ENCODE measurements around the gene BMP10.

BMP10 gene

DNA sequence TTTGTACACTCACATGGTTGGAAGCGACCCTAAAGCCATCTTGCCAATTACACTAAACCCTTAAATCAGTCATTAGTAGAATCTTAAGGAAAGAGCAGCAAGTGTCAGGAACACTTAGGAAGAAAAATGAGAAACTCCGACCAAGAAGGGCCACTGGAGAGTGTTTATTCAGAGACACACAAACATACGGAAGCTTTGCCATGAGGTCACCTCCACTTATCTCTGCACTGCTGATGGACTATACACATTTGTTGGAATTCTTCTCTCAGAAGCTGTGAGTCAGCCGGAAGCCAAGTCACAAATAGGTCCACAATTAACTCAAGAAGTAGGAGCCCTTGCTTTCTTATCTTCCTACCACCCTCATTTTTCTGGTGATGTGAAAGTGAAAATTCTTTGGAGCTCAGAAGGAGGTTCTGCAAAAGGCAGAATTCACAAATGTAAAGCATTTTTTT is 21.6 kb downstream of the BMP10 start:
- no peak for DNase-seq

DNA sequence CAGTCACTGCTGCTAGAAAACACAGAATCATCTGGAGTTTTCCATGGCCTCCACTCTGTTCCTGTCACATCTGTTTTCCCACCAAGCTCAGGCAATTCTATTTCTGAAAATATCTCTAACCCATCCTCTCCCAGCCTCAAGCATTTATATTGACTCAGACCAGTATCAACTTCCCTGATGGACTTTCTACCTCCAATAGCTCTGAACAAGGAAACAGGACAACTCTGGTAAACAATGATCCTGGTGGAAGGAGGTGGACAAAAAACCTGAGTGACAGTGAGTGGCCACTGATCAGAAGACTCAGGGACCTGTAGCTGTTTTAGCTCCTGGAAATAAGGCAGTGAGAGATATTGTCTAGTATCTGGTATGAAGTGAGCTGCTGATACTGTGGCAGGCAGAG is 23.4 kb downstream of the BMP10 start:
- no peak for DNase-seq

DNA sequence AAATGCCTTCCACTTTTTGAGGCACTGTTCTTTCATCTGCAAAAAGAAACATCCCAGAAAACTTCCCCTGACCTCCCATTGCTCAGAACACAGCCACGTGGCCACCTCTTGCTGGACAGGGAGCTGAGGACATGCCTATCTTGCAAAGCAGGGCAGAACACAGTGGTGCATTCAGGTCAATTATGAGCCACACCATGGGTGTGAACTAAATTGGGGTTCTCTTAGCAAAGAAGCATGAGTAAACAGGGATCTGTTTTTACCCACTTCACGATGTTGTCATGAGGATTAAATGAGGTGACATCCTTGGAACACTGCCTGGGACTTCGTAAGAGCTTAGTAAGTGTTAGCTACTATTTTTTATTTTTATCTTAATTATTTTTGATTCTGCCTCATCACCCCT is 25.1 kb downstream of the BMP10 start:
- no peak for DNase-seq

DNA sequence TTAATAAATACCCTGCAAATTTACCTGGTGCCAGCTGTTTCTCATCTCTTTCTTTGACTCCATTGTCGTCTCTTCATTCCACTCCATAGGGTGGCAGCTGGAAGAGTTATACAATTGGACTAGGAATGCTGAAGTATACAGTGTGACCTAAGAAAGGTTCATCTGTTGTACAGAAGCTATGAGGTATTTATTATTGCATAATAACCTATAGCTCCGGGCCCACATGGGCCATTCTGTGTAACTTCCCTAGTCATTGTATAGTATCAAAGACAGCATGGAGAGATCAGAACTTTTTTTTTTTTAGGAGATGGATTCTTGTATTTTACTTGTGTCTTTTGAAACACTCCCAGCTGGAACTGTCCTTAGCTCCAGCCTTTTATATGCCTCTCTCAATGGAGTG is 26.2 kb downstream of the BMP10 start:
- DNase-seq = no peak

DNA sequence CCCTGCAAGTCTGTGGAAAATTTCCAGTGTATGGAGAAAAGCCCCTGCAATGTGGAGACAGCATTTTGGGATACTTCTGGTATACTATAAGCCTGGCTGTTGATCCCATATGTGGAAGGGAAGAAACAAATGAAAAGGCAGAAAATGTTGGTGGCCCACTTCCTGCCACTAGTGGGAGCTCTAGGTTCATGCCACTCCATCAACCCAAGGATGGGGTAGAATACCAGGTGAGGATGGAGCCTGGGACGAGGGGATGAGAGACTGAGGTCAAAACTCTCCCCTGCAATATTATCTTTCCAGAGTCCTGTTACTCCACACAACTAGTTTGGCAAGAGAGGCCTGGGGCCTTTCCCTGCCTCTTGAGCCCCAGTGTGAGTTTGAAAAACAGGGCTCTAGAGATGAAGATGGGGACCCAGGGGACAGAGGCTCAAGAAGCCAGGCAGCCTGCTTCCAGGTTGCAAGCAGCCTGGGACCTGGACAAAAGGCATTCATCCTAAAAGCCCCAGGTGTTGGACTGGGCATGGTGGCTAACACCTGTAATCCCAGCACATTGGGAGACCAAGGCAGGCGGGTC is 31.9 kb downstream of the BMP10 start:
- no peak for DNase-seq

DNA sequence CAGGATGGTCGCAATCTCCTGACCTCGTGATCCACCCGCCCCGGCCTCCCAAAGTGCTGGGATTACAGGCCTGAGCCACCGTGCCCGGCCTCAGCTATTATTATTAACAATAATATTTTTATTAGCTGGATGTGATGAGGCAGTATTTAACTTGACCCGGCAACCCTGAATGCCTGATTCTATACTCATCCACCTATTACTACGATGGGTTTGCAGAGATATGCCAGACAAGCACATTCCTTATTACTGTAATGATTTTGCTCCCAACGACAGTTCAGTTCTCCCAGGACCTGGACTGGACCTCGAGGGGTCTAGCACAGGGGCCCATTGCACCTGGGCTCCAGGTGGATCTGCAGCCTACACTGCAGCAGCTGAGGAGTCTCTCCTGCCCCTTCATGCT is 32.6 kb downstream of the BMP10 start:
- no peak for DNase-seq

DNA sequence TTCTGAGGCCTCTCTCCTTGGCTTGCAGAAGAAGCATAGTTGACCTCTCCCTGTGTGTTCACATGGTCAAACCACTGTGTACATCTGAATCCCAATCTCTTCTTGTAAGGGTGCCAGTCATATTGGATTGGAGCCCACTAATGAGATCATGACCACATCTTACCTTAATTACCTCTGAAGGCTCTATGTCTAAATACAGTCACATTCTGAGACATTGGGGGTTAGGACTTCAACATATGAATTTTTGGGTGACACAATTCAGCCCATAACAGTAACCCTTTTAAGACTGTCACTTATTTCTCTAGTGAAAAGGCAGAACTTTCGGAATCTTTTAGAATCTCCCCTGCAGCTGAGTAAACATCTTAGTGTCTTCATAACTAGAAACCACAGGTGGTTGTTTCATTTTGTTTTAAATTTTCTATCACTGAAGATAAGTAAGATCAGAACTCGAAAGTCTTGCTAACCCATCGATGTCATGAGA is 33.3 kb downstream of the BMP10 start:
- no peak for DNase-seq

DNA sequence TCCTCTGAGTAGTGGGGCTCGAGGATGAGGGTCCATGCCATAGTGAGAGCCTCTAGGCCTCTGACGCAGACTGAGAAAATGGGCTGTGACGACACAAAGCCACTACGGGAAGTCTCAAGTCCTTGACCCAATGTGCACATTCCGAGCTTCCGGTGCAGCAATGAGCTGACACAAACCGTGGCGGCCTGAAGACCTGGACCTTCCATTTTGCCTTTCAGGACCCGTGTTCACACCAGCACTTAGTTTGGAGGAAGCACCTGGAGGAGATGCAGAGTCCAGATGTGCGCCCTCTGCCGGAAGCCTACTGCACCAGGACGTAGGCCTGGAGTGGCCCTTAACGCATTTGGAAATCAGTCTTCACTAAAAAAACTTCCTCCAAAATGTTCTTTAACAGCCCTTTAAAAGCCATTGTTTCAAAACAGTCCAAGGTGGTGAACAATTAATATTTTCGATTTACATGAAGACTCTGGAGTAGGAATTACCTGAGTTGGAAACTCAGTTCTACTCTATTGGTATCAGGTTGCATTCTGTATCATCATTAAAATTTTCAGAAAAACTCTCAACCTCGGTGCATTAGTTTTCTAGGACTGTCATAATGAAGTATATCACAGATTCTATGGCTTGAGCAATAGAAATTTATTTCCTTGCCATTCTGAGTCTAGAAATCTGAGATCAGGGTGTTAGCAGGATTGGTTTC is 33.9 kb downstream of the BMP10 start:
- peak in 2 of 14 donors; percentile 16 for DNase-seq

DNA sequence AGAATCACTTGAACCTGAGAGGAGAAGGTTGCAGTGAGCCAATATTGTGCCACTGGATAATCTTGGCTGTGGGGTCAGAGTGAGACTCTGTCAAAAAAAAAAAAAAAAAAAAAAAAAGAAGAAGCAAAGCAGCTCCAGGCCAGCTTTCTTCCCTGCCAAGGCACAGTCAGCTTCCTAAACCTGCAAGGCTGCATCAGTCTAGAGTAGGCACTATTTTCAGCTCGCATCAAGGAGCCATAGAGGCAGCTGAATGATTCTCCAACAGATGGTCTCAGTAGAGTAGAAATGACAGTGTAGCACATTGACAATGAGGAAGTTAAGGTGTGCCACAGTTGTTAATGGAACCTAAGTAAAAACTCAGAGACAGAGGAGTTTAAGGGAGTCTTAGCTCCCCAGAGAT is 35.6 kb downstream of the BMP10 start:
- no peak for DNase-seq

DNA sequence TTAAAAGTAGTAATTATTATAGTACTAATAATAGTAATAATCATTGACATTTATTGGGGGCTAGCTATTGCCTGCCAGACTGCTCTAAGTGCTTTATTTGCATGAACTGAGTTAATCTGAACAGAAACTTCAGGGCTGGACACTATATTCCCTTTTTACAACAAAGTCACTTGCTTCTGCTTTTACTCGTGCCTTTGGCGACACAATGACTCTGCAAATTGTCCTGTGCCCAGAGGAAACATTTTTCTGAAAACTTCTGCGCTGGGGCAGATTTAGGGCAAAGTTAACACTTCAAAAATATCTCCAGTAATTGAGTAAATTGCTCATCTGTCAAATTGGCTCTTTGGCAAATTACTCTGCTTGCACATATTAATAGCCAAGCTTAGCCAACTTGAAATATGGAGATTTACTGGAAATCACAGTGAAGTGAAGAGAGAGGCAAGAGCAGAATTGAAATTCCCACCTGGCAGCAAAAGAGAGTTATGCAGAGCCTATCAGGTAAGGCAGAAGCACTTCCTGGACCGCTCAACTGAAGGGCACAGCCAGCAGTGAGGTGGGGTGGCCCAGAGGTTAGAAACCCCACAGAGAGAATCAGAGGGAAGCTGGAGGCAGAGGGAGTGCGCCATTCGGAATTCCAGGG is 36.3 kb downstream of the BMP10 start:
- DNase-seq = no peak

DNA sequence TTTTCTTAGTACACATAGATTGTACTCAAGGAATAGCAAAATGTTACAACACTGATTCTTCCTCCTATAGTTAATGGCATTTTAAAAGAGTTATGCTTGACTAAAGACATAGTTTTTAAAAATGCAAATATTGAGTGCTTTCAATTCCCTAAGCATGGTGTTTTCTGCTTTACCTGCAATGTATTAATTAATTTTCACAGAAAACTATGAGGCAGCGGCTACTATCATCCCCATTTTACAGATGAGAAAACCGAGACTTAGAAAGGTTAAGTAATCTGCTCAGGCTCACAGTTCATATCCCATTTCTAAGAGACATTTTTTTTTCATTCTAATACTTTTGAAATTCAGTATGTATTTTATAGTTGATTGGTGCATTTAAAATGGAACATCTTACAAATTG is 38.0 kb downstream of the BMP10 start:
- DNase-seq = no peak

DNA sequence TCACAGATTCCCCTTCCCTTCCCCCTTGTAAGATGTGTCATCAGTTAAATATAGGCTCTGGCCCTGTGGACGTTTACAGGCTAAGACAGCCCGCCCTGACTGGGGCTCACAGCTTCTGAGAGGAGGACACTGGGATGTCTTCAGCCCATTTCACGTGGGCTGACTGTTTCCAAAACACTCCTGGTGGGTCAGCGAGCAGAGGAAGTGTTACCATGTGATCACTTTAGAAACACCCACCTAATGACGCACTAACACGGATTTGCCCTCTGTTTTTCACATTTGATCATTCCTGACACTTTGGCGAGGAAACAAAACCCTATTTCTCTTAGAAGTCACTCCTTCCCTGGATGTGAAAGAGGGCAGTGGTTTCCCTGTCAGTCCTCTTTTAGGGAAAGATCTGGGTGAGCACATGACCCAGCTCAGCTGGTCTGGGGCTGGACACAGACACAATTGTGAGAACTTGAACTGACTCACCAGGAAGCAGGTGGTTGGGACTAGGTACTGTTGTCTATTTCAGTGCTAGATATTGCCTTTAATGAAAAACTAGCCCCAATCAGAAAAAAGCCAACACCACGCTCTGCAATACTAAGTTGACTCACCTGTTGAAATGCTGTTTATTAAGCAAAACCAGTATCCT is 38.8 kb downstream of the BMP10 start:
- DNase-seq = peak in 11 of 14 donors; percentile 14 to 72 (median 51)

DNA sequence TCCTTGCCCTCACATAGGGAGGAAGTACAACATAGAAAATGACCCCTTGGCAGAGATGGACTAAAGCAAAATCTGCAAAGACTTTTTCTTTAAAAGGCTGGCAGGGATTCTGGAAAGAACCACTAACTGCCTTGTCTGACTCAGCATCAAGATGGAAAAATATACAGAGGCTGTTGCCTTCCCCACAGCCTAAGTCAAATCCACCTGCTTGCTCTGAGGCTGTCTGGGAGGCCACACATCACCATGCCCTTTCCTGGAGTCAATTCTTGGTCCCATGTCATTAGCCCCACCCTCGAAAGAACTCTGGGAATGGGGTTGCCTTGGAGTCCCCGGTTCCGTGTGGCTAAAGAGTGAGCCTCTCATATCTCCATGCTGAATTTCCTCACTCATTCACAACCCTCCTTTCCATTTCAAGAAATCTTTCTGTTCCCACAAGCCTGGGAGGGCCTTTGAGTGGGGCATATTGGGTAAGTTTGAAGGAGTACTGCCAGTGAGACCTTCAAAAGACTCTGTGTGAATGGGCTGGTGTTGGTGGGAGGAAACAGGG is 39.4 kb downstream of the BMP10 start:
- no peak for DNase-seq

DNA sequence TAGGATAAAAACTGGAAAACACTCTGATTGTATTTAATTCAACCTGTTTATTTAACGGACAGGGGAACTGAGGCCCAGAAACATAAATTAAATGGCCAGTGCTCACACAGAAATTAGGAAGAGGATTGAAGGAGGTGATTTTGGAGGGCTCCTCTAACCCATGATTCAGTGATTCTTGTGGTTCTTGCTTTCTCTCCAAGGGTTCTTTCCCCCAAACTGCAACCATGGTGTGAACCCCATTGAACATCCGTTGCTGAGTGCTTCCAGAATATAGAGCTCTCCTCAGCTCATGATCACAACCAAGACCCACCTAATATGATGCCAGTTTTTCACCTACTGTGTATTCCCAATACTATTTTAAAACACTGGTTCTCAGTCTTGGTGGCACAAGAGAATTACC is 41.4 kb downstream of the BMP10 start:
- no peak for DNase-seq

DNA sequence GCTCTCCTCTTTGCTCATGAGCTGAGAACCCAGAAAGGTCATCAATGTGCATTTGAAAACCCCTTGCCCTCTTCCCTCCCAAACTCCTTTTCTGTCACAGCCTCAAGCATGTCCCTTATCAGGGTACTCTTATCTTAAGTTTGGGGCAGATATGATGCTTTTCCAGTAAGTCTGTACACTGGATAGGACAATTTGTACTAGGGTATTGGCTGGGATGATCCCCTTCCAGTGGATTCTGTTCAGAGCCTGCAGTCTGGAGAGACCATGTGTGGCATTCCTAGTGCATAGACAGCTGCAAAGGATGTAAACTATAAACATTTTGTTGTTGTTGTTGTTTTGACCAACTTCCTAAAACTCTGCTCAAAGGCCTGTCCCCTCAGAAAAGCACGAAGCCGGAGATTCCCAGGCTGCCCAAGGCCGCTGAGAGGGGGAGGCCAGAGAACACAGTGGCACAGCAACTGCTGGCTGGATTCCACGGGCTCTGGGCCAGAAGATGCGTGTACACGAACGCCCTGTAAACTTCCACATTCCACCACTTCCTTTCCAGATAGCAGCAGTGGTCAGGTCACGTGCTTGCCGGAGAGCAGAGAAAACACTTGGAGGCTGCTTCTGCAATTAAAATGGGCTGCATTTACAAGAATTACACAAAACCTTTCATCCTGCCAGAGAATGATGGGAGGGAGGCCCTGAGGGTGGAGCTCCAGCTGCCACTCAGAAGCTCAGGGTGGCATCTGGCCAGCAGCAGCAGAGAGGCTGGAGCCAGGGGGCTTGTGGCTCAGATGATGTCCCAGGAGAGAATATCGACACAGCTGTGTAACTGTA is 42.1 kb downstream of the BMP10 start:
- DNase-seq = peak in 12 of 14 donors; percentile 33 to 89 (median 80)

DNA sequence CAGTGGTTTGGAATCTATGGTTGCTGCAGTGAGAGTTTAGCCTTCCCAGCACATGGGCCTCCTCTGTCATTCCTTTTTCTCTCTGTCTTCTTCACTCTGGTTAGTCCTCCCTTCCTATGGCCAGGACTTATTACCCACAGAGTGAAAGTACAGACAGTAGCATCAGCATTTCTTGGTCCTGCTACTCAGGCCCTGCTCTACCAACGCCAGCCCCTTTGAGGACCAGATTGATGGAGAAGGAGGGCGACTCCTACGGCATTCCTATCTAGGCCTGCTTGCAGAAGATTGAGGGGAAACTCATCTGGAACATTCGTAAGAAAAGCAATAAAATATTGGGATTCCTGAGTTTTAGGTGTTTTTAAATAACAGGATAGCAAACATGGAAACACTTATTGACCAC is 43.5 kb downstream of the BMP10 start:
- no peak for DNase-seq

DNA sequence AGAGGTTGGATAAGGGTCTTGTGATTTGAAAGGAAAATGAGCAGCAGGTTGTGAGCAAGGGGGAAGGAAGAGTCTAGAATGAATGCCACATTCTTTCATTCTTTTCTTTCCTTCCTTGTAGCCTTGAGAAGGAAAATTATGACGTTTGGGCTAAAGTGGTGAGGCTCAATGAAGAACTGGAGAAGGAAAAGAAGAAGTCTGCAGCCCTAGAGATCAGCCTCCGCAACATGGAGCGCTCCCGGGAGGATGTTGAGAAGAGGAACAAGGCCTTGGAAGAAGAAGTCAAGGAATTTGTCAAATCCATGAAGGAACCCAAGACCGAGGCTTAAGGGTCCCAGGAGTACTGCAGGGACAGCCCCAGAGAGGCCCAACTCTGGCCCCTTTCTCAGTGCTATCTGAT is 45.3 kb downstream of the BMP10 start:
- DNase-seq = no peak

DNA sequence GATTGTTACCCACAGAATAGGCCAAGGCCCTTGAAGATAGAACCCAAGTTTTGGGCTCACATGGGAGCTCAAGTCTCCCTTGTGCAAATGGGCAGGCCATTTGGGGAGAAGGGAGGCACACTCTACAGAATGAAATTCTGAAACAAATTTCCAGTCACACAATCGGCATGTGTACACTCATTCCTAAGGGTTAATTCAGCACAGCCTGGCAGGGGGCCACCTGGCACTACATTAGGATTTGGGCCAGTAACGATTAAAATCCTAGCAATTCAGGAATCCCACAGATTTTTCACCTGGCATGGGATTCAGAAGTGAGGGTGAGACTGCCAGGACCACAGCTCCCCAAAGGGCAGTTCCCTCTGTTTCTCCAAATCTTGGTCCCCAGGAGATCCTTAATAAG is 46.4 kb downstream of the BMP10 start:
- no peak for DNase-seq

DNA sequence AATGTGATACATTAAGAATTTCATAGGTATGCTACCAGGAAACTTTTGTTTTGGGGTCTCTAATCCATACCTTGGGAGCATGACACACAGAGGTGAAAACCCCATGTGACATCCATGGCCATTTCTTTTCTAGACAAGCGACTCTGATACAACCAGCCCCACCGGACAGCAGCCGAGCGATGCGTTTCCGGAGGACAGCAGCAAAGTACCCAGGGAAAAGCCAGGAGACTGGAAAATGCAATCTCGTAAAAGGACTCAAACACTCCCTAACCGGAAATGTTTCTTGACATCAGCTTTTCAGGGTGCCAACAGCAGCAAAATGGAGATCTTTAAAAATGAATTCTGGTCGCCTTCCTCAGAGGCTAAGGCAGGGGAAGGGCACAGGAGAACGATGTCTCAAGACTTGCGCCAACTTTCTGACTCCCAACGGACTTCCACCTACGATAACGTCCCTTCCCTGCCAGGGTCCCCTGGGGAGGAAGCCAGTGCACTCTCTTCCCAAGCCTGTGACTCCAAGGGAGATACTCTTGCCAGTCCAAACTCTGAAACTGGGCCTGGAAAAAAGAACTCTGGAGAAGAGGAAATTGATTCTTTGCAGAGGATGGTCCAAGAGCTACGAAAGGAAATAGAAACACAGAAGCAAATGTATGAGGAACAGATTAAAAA is 48.9 kb downstream of the BMP10 start:
- no peak for DNase-seq

DNA sequence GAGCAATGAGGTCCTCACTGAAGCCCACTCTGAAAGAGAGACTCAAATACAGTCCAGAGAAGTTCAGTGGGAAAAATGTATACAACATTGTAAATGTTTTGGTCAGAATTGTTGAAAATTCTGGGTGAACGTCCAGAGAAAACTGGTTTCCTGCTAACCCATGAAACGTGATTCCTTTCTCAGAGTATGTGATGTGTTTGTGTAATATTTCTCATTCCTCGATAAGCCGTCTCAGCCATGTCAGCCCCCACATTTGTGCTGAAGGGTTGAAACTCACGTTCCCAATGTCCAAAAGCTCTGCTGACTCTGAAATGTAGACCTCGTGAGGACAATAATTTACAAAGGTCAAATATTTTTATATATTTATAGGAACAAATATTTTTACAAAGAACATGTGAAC is 51.6 kb downstream of the BMP10 start:
- DNase-seq = no peak

DNA sequence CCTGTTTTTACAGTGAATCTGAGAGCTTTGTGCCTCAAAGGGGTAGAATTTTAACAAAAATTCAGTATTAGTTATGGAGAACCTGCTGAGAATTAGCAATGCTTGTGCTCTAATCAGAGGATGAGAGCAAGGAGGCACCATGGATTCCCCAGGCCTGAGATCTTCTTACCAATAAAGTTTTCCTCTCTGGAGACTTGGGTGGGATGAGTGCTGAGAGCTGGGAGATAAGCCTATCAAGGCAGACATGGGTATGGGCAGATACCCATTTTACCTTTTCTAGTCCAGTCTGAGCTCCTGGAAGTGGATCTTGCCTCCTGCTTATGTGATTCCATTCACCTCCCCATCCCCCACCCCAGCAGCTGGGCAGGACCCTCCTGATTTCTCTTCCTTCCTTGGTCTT is 53.9 kb downstream of the BMP10 start:
- DNase-seq = no peak
